Measurements from ENCODE around the gene HDAC4. TPM values are rescaled to one million over a fixed set of nuclear protein-coding genes. Genes with fewer than 3 reads are reported as not detected.

HDAC4 gene
- total RNA-seq, 1 donor from 2014 or later: 46.2 TPM

- Mint-ChIP-seq H3K27ac (no peak overlapping the region), H3K4me1 (ENCODE audit: low read depth) (peaks cover 19% of the 10 kb centered on the region), H3K9me3 (ENCODE audit: low read depth) (no peaks in the 10 kb centered on the region), H3K4me3 (ENCODE audit: low read depth) (no peak overlapping the region), H3K27me3 (no peaks in the 10 kb centered on the region), H3K36me3 (ENCODE audit: insufficient read depth) (no peaks in the 10 kb centered on the region)
- no peak for DNase-seq (ENCODE audit: low spot score, unreplicated experiment)
- TF ChIP-seq CTCF (IDR thresholded peaks at IDR 0.05; ENCODE audit: unreplicated experiment): no peak
Observed at GRCh38 chr2:239307921-239308613, 92.8 kb downstream of the HDAC4 start.

- TF ChIP-seq CTCF (IDR thresholded peaks at IDR 0.05; ENCODE audit: unreplicated experiment): no peak
- no peaks in the 10 kb centered on the region for H3K36me3 Mint-ChIP-seq (ENCODE audit: insufficient read depth)
- no peaks in the 10 kb centered on the region for H3K9me3 Mint-ChIP-seq (ENCODE audit: low read depth)
- H3K4me1 Mint-ChIP-seq (ENCODE audit: low read depth): peaks cover 19% of the 10 kb centered on the region
- no peaks in the 10 kb centered on the region for H3K27me3 Mint-ChIP-seq
- DNase-seq (ENCODE audit: low spot score, unreplicated experiment): no peak
- no peak overlapping the region for H3K4me3 Mint-ChIP-seq (ENCODE audit: low read depth)
- H3K27ac Mint-ChIP-seq: no peak overlapping the region
Observed at GRCh38 chr2:239307221-239307569, 93.6 kb downstream of the HDAC4 start.

- H3K4me1 Mint-ChIP-seq (ENCODE audit: low read depth): peaks cover 19% of the 10 kb centered on the region
- peak overlapping the region; percentile 21 for H3K27ac Mint-ChIP-seq
- DNase-seq (ENCODE audit: low spot score, unreplicated experiment): no peak
- no peaks in the 10 kb centered on the region for H3K9me3 Mint-ChIP-seq (ENCODE audit: low read depth)
- H3K27me3 Mint-ChIP-seq: no peaks in the 10 kb centered on the region
- no peak for TF ChIP-seq CTCF (IDR thresholded peaks at IDR 0.05; ENCODE audit: unreplicated experiment)
- no peak overlapping the region for H3K4me3 Mint-ChIP-seq (ENCODE audit: low read depth)
- no peaks in the 10 kb centered on the region for H3K36me3 Mint-ChIP-seq (ENCODE audit: insufficient read depth)
Observed at GRCh38 chr2:239306274-239307220, 94.3 kb downstream of the HDAC4 start.

DNA sequence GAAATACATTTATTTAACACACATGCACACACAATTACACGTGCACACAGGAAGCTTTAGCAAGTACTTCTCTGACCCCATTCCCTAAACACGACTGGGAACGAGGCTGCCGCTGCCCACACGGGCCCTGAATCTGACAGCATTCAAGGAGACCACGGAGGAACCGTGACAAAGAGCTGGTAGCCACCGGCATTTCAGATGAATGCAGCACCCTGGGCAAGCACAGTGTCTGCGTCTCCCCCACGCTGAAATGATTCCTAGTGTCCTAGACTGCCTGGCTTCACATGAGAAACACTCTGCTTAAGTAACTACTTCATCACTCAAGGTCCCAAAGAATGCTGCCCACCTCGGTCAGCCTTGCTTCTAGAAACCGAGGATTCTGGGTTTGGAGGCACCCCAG lies 95.0 kb downstream of the HDAC4 start:
- no peaks in the 10 kb centered on the region for H3K9me3 Mint-ChIP-seq (ENCODE audit: low read depth)
- H3K27me3 Mint-ChIP-seq: no peaks in the 10 kb centered on the region
- H3K4me1 Mint-ChIP-seq (ENCODE audit: low read depth): peaks cover 21% of the 10 kb centered on the region
- no peak overlapping the region for H3K27ac Mint-ChIP-seq
- H3K4me3 Mint-ChIP-seq (ENCODE audit: low read depth): no peak overlapping the region
- TF ChIP-seq CTCF (IDR thresholded peaks at IDR 0.05; ENCODE audit: unreplicated experiment): no peak
- DNase-seq (ENCODE audit: low spot score, unreplicated experiment): no peak
- no peaks in the 10 kb centered on the region for H3K36me3 Mint-ChIP-seq (ENCODE audit: insufficient read depth)

DNA sequence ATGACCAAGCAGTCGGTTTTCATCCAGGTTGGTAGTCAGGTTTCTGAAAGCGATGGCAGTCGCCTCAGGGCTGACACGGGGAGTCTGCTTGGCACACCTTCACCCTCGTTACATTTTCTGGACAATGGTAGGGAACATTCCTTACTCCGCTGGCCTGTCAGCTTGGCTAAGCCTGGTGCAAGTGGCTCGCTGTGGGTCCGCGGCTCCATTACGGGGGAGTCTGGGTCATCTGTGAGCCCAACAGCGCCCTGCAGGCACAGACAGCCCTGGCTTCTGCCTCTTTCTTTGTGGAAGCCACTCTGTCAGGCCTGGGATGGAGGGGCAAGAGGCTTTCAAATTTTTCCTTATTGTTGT lies 95.6 kb downstream of the HDAC4 start:
- no peak overlapping the region for H3K4me3 Mint-ChIP-seq (ENCODE audit: low read depth)
- no peak for DNase-seq (ENCODE audit: low spot score, unreplicated experiment)
- H3K27ac Mint-ChIP-seq: no peak overlapping the region

More for the DNA sequence above, 95.6 kb downstream of the HDAC4 start:
- Mint-ChIP-seq H3K27me3 (no peaks in the 10 kb centered on the region), H3K36me3 (ENCODE audit: insufficient read depth) (no peaks in the 10 kb centered on the region), H3K4me1 (ENCODE audit: low read depth) (peaks cover 21% of the 10 kb centered on the region), H3K9me3 (ENCODE audit: low read depth) (no peaks in the 10 kb centered on the region)
- no peak for TF ChIP-seq CTCF (IDR thresholded peaks at IDR 0.05; ENCODE audit: unreplicated experiment)
